K562 (cell line): ENCODE measurements around the gene NEURL4.

ENCODE experiments used
- EGR1 ChIP-seq: fragments of 450-650 bp; conservative IDR thresholded peaks from 2 replicates; pipeline ENCODE4 v1.6.1; 2017; ENCODE audit warnings: mild to moderate bottlenecking
- ZBTB8A ChIP-seq: fragments of 450-650 bp; IDR thresholded peaks from 2 replicates; pipeline ENCODE4 v1.6.1; 2018; ENCODE audit warnings: mild to moderate bottlenecking, moderate library complexity; ENCODE audit not compliant: partially characterized antibody

DNA sequence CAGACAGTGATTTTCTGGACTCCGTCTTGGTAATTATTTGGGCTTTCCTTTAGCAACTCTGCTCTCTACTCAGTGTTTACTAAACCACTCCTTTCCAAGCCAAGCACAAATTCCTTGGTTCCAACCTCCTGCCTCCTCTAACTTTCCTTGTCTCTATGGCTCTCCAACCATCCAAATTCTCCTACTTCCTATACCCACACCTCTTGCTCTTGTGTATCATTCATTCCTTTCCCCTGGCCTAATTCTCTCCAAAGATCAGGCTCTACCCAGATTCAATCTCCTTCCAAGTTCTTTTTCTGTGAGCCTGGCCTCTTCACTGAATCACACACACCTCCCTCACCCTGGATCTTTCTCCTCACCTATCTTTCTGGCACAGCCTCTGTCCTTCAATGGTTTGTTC lies 1.1 kb downstream of the NEURL4 start:
- TF ChIP-seq ZBTB8A (no peak), EGR1 (no peak)
